Lower leg skin (tissue), 3 donors: ENCODE data around the gene PEX16.

Source experiments
- POLR2A ChIP-seq, 2 donors: fragments of 450-650 bp; IDR thresholded peaks; one replicate each; pipeline ENCODE4 v1.6.1; 2016 to 2017; ENCODE audit warnings: antibody characterized with exemption in 2 of 2, mild to moderate bottlenecking in 1 of 2, moderate library complexity in 1 of 2
- TF ChIP-seq, protein P1 (sequence below), 3 donors: fragments of 450-650 bp; IDR thresholded peaks; one replicate each; pipeline ENCODE4 v1.5.1; 2016; ENCODE audit warnings: antibody characterized with exemption in 3 of 3, mild to moderate bottlenecking in 3 of 3, moderate library complexity in 2 of 3

GRCh38 chr11:45884596-45885185 is 33.0 kb downstream of the PEX16 start:
- TF ChIP-seq, protein P1, sequence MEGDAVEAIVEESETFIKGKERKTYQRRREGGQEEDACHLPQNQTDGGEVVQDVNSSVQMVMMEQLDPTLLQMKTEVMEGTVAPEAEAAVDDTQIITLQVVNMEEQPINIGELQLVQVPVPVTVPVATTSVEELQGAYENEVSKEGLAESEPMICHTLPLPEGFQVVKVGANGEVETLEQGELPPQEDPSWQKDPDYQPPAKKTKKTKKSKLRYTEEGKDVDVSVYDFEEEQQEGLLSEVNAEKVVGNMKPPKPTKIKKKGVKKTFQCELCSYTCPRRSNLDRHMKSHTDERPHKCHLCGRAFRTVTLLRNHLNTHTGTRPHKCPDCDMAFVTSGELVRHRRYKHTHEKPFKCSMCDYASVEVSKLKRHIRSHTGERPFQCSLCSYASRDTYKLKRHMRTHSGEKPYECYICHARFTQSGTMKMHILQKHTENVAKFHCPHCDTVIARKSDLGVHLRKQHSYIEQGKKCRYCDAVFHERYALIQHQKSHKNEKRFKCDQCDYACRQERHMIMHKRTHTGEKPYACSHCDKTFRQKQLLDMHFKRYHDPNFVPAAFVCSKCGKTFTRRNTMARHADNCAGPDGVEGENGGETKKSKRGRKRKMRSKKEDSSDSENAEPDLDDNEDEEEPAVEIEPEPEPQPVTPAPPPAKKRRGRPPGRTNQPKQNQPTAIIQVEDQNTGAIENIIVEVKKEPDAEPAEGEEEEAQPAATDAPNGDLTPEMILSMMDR (IDR thresholded peaks at IDR 0.05): no peak
- TF ChIP-seq POLR2A (IDR thresholded peaks at IDR 0.05): no peak
